HuH-7.5 (cell line): Measurements from ENCODE around the gene CENPVL1.
"Not testable (repeated sequence)": the region's sequence is repeated elsewhere in the genome, so short reads cannot be mapped to it uniquely, and the experiment has no call there.

Experiments used
- DNase-seq: peaks from one replicate; pipeline ENCODE4 v3.0.0; 2011; ENCODE audit warnings: low spot score

CENPVL1 gene

DNA sequence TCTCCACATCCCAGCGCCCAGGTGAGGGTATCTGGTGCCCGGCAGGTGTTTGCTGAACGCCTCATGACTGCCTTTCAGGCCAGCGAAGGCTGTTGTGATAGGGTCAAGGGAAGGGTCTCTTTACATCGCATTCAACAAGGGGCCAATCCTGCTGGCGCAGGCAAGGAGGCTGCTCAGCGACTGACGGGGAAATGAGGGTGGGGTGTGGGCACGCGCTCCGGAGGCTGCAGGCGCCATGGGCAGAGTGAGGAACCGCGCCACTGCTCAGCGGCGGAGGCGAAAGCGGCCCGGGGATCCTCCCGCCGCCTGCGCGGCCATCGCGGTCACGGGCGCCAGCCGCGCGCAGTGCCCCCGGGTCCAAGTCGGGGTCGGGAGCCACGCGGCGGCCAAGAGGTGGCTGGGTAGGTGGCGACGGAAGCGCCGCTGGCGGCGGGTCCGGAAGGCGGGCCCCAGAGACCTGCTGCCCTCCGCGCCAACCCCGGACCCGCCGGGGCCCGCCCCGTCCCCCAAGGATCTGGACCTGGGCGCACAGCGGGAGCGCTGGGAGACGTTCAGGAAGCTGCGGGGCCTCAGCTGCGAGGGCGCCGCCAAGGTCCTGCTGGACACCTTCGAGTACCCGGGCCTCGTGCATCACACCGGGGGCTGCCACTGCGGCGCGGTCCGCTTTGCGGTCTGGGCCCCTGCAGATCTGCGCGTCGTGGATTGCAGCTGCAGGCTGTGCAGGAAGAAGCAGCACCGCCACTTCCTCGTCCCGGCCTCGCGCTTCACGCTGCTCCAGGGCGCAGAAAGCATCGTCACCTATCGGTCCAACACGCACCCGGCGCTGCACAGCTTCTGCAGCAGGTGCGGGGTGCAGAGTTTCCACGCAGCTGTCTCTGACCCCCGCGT is at the start of gene CENPVL1:
CENPVL1 (plus strand) TSS at position 236 of the 888 bp plus-strand sequence; CDS start at position 236, 0 bp downstream.
- not testable (repeated sequence) for DNase-seq

DNA sequence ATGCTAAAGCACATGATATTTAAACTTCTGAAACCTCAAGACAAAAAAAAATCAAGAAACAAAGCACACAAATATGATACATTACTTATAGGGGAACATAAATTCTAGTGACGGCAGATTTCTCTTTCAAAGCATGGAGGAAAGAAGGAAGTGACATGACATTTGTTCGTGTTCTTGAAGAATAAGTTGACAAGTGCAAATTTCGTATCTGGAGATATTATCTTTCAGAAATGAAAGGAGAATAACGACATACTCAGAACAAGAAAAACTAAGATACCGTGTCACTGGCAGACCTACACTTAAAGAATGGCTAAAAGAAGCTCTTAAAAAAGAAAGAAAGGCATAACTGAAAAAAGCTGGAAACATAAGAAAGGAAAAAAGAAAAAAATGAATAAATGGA is 44.3 kb upstream of the CENPVL1 start:
- DNase-seq: no peak

DNA sequence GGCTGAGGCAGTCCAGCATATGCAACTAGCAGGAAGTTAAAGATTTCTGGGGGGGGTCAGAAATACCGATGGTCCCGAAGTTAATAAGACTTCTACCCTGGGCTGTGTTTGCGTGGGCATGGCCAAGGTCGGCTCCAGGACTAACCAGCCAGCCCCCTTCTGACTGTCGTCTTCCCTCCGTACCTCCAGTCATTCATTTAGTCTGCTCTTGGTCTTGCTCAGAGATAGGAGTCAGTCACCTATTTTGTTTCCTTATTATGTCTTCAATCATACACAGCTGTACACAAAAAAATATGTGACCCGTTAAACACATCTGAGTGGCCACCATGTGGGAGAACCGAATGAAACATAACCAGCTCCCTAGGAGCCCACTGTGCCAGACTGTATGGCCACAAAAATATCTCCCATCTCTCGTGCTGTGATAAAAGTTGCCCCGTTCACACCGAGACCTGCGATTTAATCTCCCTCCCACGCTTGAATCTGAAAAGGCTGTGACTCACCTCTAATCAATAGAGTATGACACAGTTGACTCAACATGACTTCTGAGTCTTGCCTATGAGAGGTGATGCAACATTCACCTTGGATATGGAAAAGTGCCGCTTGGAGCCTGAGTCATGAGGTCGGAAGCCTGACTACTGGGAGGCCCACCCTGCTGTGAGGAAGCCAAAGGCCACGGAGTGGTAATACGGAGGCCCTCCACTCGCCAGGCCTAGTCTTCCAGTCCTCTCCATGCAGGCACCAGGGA is 30.5 kb upstream of the CENPVL1 start:
- not testable (repeated sequence) for DNase-seq

- not testable (repeated sequence) for DNase-seq
Observed at GRCh38 chrX:51681808-51682719, 28.2 kb upstream of the CENPVL1 start.

DNA sequence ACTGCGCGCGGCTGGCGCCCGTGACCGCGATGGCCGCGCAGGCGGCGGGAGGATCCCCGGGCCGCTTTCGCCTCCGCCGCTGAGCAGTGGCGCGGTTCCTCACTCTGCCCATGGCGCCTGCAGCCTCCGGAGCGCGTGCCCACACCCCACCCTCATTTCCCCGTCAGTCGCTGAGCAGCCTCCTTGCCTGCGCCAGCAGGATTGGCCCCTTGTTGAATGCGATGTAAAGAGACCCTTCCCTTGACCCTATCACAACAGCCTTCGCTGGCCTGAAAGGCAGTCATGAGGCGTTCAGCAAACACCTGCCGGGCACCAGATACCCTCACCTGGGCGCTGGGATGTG is 27.6 kb upstream of the CENPVL1 start, which contains the start of gene CENPVL2:
CENPVL2 (minus strand) TSS at position 112 of the 343 bp plus-strand sequence; CDS start at position 112, 0 bp downstream.
- DNase-seq: not testable (repeated sequence)

GRCh38 chrX:51694254-51694653 is 16.1 kb upstream of the CENPVL1 start:
- no peak for DNase-seq

- DNase-seq: no peak
Observed at GRCh38 chrX:51697397-51697796, 12.9 kb upstream of the CENPVL1 start.

DNA sequence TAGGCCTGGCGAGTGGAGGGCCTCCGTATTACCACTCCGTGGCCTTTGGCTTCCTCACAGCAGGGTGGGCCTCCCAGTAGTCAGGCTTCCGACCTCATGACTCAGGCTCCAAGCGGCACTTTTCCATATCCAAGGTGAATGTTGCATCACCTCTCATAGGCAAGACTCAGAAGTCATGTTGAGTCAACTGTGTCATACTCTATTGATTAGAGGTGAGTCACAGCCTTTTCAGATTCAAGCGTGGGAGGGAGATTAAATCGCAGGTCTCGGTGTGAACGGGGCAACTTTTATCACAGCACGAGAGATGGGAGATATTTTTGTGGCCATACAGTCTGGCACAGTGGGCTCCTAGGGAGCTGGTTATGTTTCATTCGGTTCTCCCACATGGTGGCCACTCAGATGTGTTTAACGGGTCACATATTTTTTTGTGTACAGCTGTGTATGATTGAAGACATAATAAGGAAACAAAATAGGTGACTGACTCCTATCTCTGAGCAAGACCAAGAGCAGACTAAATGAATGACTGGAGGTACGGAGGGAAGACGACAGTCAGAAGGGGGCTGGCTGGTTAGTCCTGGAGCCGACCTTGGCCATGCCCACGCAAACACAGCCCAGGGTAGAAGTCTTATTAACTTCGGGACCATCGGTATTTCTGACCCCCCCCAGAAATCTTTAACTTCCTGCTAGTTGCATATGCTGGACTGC is 2.8 kb downstream of the CENPVL1 start:
- not testable (repeated sequence) for DNase-seq

DNA sequence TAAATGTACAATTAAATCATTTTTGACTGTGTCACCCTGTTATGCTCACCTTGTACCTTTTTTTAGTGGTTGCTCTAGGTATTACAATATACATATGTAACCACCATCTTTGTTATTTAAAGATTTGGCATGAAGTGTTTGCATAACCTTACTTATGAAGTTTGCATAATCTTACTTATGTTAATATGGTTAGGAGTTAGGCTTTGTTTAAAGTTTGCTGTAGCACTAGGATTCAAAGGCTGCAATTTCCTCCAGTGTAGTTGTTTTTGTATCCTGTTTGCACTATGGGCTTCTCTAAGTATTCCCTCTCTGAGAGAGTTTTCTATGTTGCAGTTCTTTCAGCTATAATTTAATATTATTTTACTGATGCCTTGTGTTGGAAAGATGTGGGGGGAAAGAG is 17.9 kb downstream of the CENPVL1 start:
- DNase-seq: no peak

GRCh38 chrX:51737091-51737490 is 26.8 kb downstream of the CENPVL1 start:
- DNase-seq: no peak

- DNase-seq: no peak
Observed at GRCh38 chrX:51742586-51742985, 32.3 kb downstream of the CENPVL1 start.

DNA sequence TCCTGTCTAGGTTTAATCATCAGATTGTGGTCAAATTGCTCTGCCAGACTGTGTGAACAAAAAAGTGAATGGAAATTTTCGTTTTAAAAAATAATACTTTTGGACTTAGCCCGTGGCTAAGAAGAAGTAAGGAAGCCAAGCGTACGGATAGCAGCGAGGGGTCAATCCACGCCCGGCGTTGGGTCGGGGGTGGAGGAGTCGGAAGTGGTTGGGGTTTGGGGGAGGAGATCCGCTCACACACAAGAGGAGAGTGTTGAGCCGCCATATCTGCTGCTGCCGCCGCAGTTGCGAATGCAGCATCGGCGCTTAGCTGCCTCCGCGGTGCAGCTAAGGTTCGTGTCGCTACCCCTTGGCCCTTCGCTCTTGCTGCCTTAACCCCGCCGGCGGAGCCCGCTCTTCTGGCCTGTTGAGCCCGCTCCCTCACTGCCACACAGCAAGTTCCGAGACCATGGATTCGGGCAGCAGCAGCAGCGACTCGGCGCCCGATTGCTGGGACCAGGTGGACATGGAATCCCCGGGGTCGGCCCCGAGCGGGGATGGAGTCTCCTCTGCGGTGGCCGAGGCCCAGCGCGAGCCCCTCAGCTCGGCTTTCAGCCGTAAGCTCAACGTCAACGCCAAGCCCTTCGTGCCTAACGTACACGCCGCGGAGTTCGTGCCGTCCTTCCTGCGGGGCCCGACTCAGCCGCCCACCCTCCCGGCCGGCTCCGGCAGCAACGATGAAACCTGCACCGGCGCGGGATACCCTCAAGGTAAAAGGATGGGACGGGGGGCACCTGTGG is 33.1 kb downstream of the CENPVL1 start, which contains the start of gene GSPT2:
GSPT2 (plus strand) TSS at position 264 of the 779 bp plus-strand sequence; CDS start at position 449, 185 bp downstream.
- no peak for DNase-seq

DNA sequence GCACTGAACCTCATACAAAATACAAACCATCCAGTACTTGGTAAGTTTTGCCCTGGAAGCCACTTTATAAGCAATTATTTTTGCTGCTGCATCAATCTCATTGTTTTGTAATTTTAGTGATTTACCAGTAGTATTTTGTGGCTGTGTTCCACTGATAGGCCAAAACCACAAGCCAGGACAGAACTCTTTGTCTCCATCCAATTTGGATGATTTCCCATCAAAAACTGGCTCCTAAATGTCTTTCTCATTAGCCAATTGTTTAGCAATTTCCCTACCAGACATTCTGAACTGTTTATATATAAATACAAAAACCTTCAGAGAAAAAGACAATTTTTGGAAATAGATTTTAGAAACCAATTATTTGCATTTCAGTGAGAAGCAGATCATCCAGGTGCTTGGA is 37.4 kb downstream of the CENPVL1 start:
- no peak for DNase-seq

DNA sequence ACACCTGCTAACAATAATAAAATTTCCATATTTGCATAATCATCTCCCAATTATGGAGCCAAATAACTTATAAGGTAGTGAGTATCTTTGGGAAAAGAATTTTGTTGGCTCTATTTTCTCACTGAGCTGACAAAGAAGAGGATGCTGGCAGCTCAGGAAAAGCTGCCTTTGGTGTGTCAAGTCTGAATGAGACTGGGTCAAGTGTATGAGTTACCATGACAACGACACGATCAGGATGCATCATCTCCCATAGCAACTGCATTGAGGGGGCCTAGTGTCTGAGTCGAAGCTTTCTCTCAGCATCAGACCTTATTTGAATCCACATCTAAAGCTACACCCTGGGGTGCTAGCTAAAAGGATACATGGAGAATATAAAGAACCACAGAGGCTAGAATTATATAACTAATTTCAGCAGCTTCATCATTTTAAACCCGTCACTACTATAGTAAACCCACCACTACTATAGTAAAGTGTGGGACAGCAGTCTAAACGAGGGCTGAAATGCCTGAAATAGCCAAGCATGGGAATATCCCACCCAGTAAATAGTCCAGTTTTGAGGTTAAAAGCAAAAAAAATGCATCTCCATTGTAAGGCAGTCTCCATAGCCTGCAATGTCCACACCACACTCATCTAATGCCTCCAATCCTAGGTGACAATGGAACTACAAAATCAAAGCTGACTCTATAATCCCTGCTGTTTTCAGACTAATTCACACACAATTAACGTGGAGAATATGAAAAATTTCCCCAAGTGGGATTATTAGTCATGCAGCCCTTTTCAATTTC is 48.9 kb downstream of the CENPVL1 start:
- no peak for DNase-seq

DNA sequence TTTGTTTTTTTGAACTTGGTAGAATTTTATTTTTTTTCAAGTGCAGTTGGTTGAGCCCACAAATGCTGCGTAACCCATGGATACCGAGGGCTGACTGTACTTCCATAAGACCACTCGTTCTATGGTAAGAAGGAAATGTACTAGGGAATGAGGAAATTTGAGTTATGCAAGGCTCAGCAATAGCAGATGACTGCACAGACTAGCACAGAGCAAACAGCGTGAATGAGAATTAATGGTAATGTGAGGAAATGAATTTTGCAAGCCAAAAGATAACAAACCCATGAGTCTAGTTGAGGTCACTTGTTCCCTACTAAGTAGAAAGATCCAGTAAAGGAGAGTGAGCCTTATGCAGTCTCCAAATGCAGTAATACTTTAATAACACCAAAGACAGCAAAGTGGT is 50.3 kb downstream of the CENPVL1 start:
- no peak for DNase-seq
